K562 (cell line): ENCODE results near the gene RHOV. TPM values are rescaled to one million over a fixed set of nuclear protein-coding genes. Genes with fewer than 3 reads are reported as not detected.

Experiments
- ATAC-seq: fragments of 200-7000 bp; cut with Tn5 transposase; 3 replicates; pipeline ENCODE4 v1.9.1; 2020; ENCODE audit warnings: moderate library complexity
- BruUV-seq: library from RNA; stranded (reverse); fragments of 400-500 nt; replicated peaks from 2 replicates; lab custom pipeline; 2021; lab: Mats Ljungman, UMichigan
- CTCF ChIA-PET: fragments of 300-600 bp; formaldehyde crosslinking; extraction: SDS; loops from one replicate; lab custom pipeline; 2021; ENCODE audit warnings: low intra/inter-chr PET ratio; lab: Yijun Ruan, JAX
- POLR2A ChIA-PET: fragments of 300-600, 350-650 bp; sonication (Branson Sonifier 250); formaldehyde crosslinking; extraction: SDS; loops from one replicate; lab custom pipeline; 2021; ENCODE audit warnings: antibody characterized with exemption, inconsistent platforms; lab: Yijun Ruan, JAX
- DNase-seq, 4 experiments: peaks; one replicate each; pipeline versions ENCODE4 v3.0.0 to v3.0.0-alpha.2; 2011 to 2018; ENCODE audit warnings: low spot score in 3 of 4, mixed read lengths in 3 of 4; ENCODE audit errors: extremely low read depth in 1 of 4
- FAIRE-seq: peaks from 2 replicates; lab custom pipeline; 2011; peaks lifted over from hg19 to GRCh38; lab: Jason Lieb, UNC
- H2AFZ ChIP-seq: 2 replicates; pipeline ENCODE4 v1.6.0; 2011; ENCODE audit warnings: low read depth, low read length, control low read depth, inconsistent platforms
- H3K27ac ChIP-seq: fragments of 200-600 bp; 3 replicates; pipeline ENCODE4 v1.8.0; 2011; ENCODE audit warnings: low read depth, mild to moderate bottlenecking, control low read depth, inconsistent platforms, low read length, moderate library complexity, mixed read lengths; ENCODE audit errors: extremely low read depth
- H3K27me3 ChIP-seq, 2 experiments: fragments of 300-600 bp in 1 of 2; 2 replicates in 1 of 2; 3 replicates in 1 of 2; pipeline versions ENCODE4 v1.6.0 to v1.8.0; 2011; ENCODE audit warnings: inconsistent platforms in 2 of 2, low read length in 2 of 2, mild to moderate bottlenecking in 1 of 2, mixed read lengths in 1 of 2, moderate library complexity in 1 of 2; ENCODE audit not compliant: control insufficient read depth in 2 of 2, insufficient read depth in 2 of 2
- H3K36me3 ChIP-seq: fragments of 300-600 bp; 3 replicates; pipeline ENCODE4 v1.8.0; 2011; ENCODE audit warnings: mild to moderate bottlenecking, low read length, inconsistent platforms; ENCODE audit not compliant: control insufficient read depth, insufficient read depth
- H3K4me1 ChIP-seq, 2 experiments: fragments of 200-600 bp in 1 of 2; replicated peaks in 1 of 2; 2 replicates in 1 of 2; 3 replicates in 1 of 2; pipeline versions ENCODE4 v1.5.1 to v1.8.0; 2011; ENCODE audit warnings: inconsistent platforms in 2 of 2, low read length in 2 of 2, mild to moderate bottlenecking in 1 of 2, mixed read lengths in 1 of 2, moderate library complexity in 1 of 2; ENCODE audit not compliant: control insufficient read depth in 2 of 2, insufficient read depth in 2 of 2
- H3K4me2 ChIP-seq: 2 replicates; pipeline ENCODE4 v1.6.1; 2011; ENCODE audit warnings: low read length, control low read depth, inconsistent platforms, mixed read lengths; ENCODE audit not compliant: insufficient read depth
- H3K4me3 ChIP-seq: fragments of 200-600 bp; sonication (generic), shearing (Covaris generic); 2 replicates; pipeline ENCODE4 v1.5.1; 2016; ENCODE audit warnings: control low read depth, inconsistent platforms
- H3K79me2 ChIP-seq: fragments of 200-600 bp; 3 replicates; pipeline ENCODE4 v1.8.0; 2011; ENCODE audit warnings: low read length, inconsistent platforms; ENCODE audit not compliant: control insufficient read depth, insufficient read depth
- H3K9ac ChIP-seq, 2 experiments: 2 replicates each; pipeline versions ENCODE4 v1.6.0 to v1.6.1; 2011; ENCODE audit warnings: low read depth in 2 of 2, low read length in 2 of 2, control low read depth in 1 of 2, inconsistent platforms in 1 of 2, mild to moderate bottlenecking in 1 of 2, mixed read lengths in 1 of 2; ENCODE audit not compliant: insufficient read depth in 1 of 2
- H3K9me1 ChIP-seq: one replicate; pipeline ENCODE4 v1.6.0; 2011; ENCODE audit warnings: inconsistent platforms, mild to moderate bottlenecking, low read length, moderate library complexity; ENCODE audit not compliant: control insufficient read depth, insufficient read depth
- H3K9me3 ChIP-seq: replicated peaks from 2 replicates; pipeline ENCODE4 v1.5.1; 2011; ENCODE audit warnings: low read depth, low read length, inconsistent platforms; ENCODE audit not compliant: control insufficient read depth, insufficient read depth
- H4K20me1 ChIP-seq: replicated peaks from 2 replicates; pipeline ENCODE4 v1.6.1; 2011; ENCODE audit warnings: low read length, inconsistent platforms, mixed read lengths; ENCODE audit not compliant: control insufficient read depth, insufficient read depth
- ATF3 ChIP-seq, 2 experiments: fragments of 450-650 bp in 1 of 2; sonication (generic) in 1 of 2; formaldehyde crosslinking in 1 of 2; IDR thresholded peaks in 1 of 2; conservative IDR thresholded peaks in 1 of 2; 2 replicates each; pipeline versions ENCODE4 v1.6.1 to v1.8.1; 2016 to 2023; ENCODE audit warnings: mild to moderate bottlenecking in 2 of 2, moderate library complexity in 2 of 2, inconsistent platforms in 1 of 2, missing genetic modification reagents in 1 of 2
- ZNF23 ChIP-seq: fragments of 250-450 bp; sonication (Bioruptor Pico); IDR thresholded peaks from 2 replicates; pipeline ENCODE4 v1.4.0; 2020; ENCODE audit warnings: mild to moderate bottlenecking
- WGBS: fragments of 100-300 bp; shearing (Covaris generic); methylation state at CpG from one replicate; pipeline ENCODE4 v1.1.6; 2016; ENCODE audit warnings: low coverage, mixed read lengths; ENCODE audit not compliant: insufficient coverage; ENCODE audit errors: missing lambda C conversion rate; 5-methylcytosine and 5-hydroxymethylcytosine counted together
- in situ Hi-C: fragments of 300-500 bp; cut with MboI; formaldehyde crosslinking; loops from 4 replicates; pipeline ENCODE4 v1.15.0; 2018; ENCODE audit warnings: inconsistent platforms, mixed read lengths
- intact Hi-C: fragments of 100-400 bp; cut with micrococcal nuclease; formaldehyde crosslinking; loops from 2 replicates; pipeline ENCODE4 v1.14.2; 2022
- polyA plus RNA-seq, 8 experiments: library from polyadenylated mRNA; depleted of rRNA in 4 of 8; stranded (reverse) in 5 of 8; unstranded in 3 of 8; fragments of >200 nt; fragmentation: Nextera tagmentation in 2 of 8; fragmentation: Illumina TruSeq in 1 of 8; extraction: Ambion mirVana in 2 of 8; extraction: Trizol in 1 of 8; gene quantifications; 2 replicates each; pipeline versions ENCODE4 v1.2.1 to v1.2.3, GENCODE V29; 2011 to 2014; ENCODE audit warnings: inconsistent platforms in 1 of 8, missing spikeins in 1 of 8
- total RNA-seq, 7 experiments: library from RNA; depleted of rRNA in 6 of 7; stranded (reverse); fragments of >200 nt in 6 of 7; fragmentation: Illumina TruSeq in 2 of 7; extraction: Trizol in 2 of 7; gene quantifications; 2 replicates each; pipeline versions ENCODE4 v1.2.1 to v1.2.3, GENCODE V29; 2011 to 2021; ENCODE audit warnings: low replicate concordance in 1 of 7

The RHOV gene
- total and polyA plus RNA-seq, 9 of the 15 experiments (the other 6 are each of a cell fraction or from before 2014, with no cell fraction given), result 0.08 to 2.0 (median 1.1) TPM

DNA sequence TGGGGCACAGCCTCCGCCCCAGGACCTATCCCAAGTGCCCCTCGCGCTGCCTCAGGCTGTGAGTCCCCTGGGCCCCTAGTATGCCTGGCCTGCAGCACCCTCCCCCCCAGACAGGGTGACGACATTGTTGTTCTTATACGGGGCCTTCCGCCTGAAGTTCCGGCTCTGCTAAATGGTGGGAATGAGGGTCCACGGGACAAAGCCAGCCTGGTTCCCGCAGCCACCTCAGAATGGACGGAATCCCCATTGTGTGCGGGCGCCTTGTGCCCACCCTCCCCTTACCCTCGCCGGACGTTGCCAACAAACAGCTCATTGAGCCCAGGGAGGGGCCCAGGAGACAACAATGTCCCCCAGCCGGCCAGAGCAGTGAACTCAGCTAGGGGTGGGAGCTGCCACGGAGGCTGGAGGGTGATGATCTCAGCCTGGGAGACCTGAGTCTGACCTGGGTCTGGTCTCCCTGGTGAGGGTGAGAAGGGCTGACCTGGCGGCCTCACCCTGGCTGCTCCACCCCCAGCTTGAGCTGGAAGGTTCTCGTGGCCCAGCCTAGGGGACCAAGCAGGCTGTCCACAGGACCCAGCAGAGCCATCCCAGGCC is 44.9 kb upstream of the RHOV start:
- H3K4me2 ChIP-seq, result no peak overlapping the region
- peak overlapping the region; percentile 58 for H2AFZ ChIP-seq

More for the DNA sequence above, 44.9 kb upstream of the RHOV start:
- ChIA-PET POLR2A (interaction anchor here (0.7 kb wide), 1 partner anchor 234 kb away, joined by 4 read pairs; no protein-coding TSS in a partner anchor), CTCF (no interaction called here)
- Histone ChIP-seq H3K36me3 (no peaks in the 10 kb centered on the region), H4K20me1 (no peaks in the 10 kb centered on the region), H3K79me2 (no peaks in the 10 kb centered on the region), H3K27me3 (no peaks in the 10 kb centered on the region), H3K4me1 (peaks cover 0 to 30% of the 10 kb centered on the region in 2 experiments; a peak in 3 of 5 replicates), H3K4me3 (no peak overlapping the region), H3K27ac (no peak overlapping the region), H3K9ac (peak overlapping the region in 1 of 2 experiments; percentile 30; a peak in 1 of 4 replicates), H3K9me3 (no peaks in the 10 kb centered on the region), H3K9me1 (no peaks in the 10 kb centered on the region)
- ATAC-seq (peak; percentile 29; the same call in 2 of the 3 replicates), FAIRE-seq (no peak), DNase-seq (peak in 2 of 4 experiments; percentile 37)
- in situ Hi-C loops (no loop called here), intact Hi-C loops (no loop called here)
- 46% methylated on average over 18 of the region's 19 CpGs for WGBS
- no TSS peak for BruUV-seq
- no peak for TF ChIP-seq ZNF23 (CRISPR knock-in tag)
- peak; percentile 20; the same call in 1 of the 2 replicates for TF ChIP-seq ATF3 (IDR thresholded peaks at IDR 0.05)
- TF ChIP-seq ATF3 (CRISPR knock-in tag; conservative IDR thresholded peaks at IDR 0.05), result no peak
